ENCODE data around the gene FSTL1.

Gene FSTL1

GRCh38 chr3:120410116-120410515 lies 40.7 kb downstream of the FSTL1 start:
- Histone ChIP-seq H3K36me3 (ENCODE audit: control insufficient read depth in 2 of 2, insufficient read depth in 1 of 2, low read length in 2 of 2) (peaks cover 11 to 85% of the 10 kb centered on the region in 2 experiments), H3K9me3 (ENCODE audit: control insufficient read depth, insufficient read depth, low read depth, low read length) (no peaks in the 10 kb centered on the region), H3K4me1 (ENCODE audit: control insufficient read depth, insufficient read depth, low read length) (no peaks in the 10 kb centered on the region), H3K27ac (ENCODE audit: extremely low read depth, low read depth, low read length) (no peak overlapping the region), H3K4me3 (ENCODE audit: low read depth, low read length) (no peak overlapping the region)
- TF ChIP-seq ZSCAN4 (tag by site-specific recombination; IDR thresholded peaks at IDR 0.05) (no peak), ZNF214 (tag by site-specific recombination; IDR thresholded peaks at IDR 0.05; ENCODE audit: borderline replicate concordance) (no peak), ZNF366 (tag by site-specific recombination; conservative IDR thresholded peaks at IDR 0.05) (no peak), ZNF266 (tag by site-specific recombination; IDR thresholded peaks at IDR 0.05; ENCODE audit: low read depth) (no peak)
- CTCF ChIA-PET: interaction anchor here (1.1 to 1.3 kb wide), 2 partner anchors 7 to 166 kb away, joined by 3 to 4 read pairs; no protein-coding TSS in a partner anchor
- POLR2A ChIA-PET: no interaction called here

- no peak for TF ChIP-seq ZBTB48 (tag by site-specific recombination; IDR thresholded peaks at IDR 0.05)
- no peak for TF ChIP-seq ZFP37 (tag by site-specific recombination; IDR thresholded peaks at IDR 0.05)
- no peak for TF ChIP-seq PRDM6 (tag by site-specific recombination; IDR thresholded peaks at IDR 0.05)
- TF ChIP-seq ZNF354C (tag by site-specific recombination; IDR thresholded peaks at IDR 0.05; ENCODE audit: borderline replicate concordance, low read depth): no peak
- TF ChIP-seq ZNF521 (tag by site-specific recombination; IDR thresholded peaks at IDR 0.05): no peak
- no peak for TF ChIP-seq AEBP2 (tag by site-specific recombination; IDR thresholded peaks at IDR 0.05; ENCODE audit: borderline replicate concordance)
- no peak for TF ChIP-seq ZNF548 (tag by site-specific recombination; IDR thresholded peaks at IDR 0.05)
- TF ChIP-seq ZBTB8A (tag by site-specific recombination; IDR thresholded peaks at IDR 0.05): no peak
- no peak for TF ChIP-seq MEIS1 (CRISPR knock-in tag; IDR thresholded peaks at IDR 0.05; ENCODE audit: borderline replicate concordance)
- TF ChIP-seq ZSCAN4 (tag by site-specific recombination; IDR thresholded peaks at IDR 0.05): no peak
- no peak for TF ChIP-seq ZNF148 (tag by site-specific recombination; IDR thresholded peaks at IDR 0.05; ENCODE audit: borderline replicate concordance)
- no peak for TF ChIP-seq REPIN1 (tag by site-specific recombination; IDR thresholded peaks at IDR 0.05; ENCODE audit: low read depth)
- no peak for TF ChIP-seq ZNF416 (tag by site-specific recombination; IDR thresholded peaks at IDR 0.05)
- no peak for TF ChIP-seq ZSCAN30 (tag by site-specific recombination; IDR thresholded peaks at IDR 0.05)
- no peak for TF ChIP-seq ZBTB6 (tag by site-specific recombination; IDR thresholded peaks at IDR 0.05)
- no peak for TF ChIP-seq ZNF2 (tag by site-specific recombination; IDR thresholded peaks at IDR 0.05)
- no peak for TF ChIP-seq ZNF214 (tag by site-specific recombination; IDR thresholded peaks at IDR 0.05; ENCODE audit: borderline replicate concordance)
- no peak for TF ChIP-seq ZNF529 (tag by site-specific recombination; IDR thresholded peaks at IDR 0.05; ENCODE audit: insufficient replicate concordance)
- TF ChIP-seq ZNF169 (tag by site-specific recombination; IDR thresholded peaks at IDR 0.05): no peak
- H3K4me3 ChIP-seq (ENCODE audit: low read depth, low read length): no peak overlapping the region
- H3K4me1 ChIP-seq (ENCODE audit: control insufficient read depth, insufficient read depth, low read length): no peaks in the 10 kb centered on the region
- H3K36me3 ChIP-seq (ENCODE audit: control insufficient read depth in 2 of 2, insufficient read depth in 1 of 2, low read length in 2 of 2): peaks cover 11 to 99% of the 10 kb centered on the region in 2 experiments
- no peak overlapping the region for H3K27ac ChIP-seq (ENCODE audit: extremely low read depth, low read depth, low read length)
- ChIA-PET CTCF (interaction anchor here (1.2 kb wide), 1 partner anchor 10 kb away, joined by 4 read pairs; no protein-coding TSS in a partner anchor), POLR2A (no interaction called here)
- H3K9me3 ChIP-seq (ENCODE audit: control insufficient read depth, insufficient read depth, low read depth, low read length): no peaks in the 10 kb centered on the region
Observed at GRCh38 chr3:120407508-120408287, 43.1 kb downstream of the FSTL1 start.
